OCI-LY3 (cell line): ENCODE data around the gene ITGA11.
"Not testable (repeated sequence)": the region's sequence is repeated elsewhere in the genome, so short reads cannot be mapped to it uniquely, and the experiment has no call there.

ENCODE experiments used
- H2AFZ ChIP-seq: fragments of 200-600, 300-600 bp; shearing (Covaris generic); 2 replicates; pipeline ENCODE4 v1.6.0; 2014; ENCODE audit warnings: antibody characterized with exemption, low read depth, low read length
- H3K27ac ChIP-seq: fragments of 200-600, 300-600 bp; sonication (generic); 2 replicates; pipeline ENCODE4 v1.5.1; 2014; ENCODE audit warnings: mild to moderate bottlenecking, low read length, moderate library complexity, mixed read lengths
- H3K27me3 ChIP-seq: fragments of 200-600, 300-600 bp; sonication (generic); 2 replicates; pipeline ENCODE4 v1.6.1; 2014; ENCODE audit warnings: low read depth, low read length, mixed read lengths
- H3K36me3 ChIP-seq: fragments of 200-600, 300-600 bp; sonication (generic); replicated peaks from 2 replicates; pipeline ENCODE3; 2014; ENCODE audit warnings: low read depth, low read length, mixed read lengths
- H3K4me1 ChIP-seq: fragments of 300-600, 200-600 bp; sonication (generic); 2 replicates; pipeline ENCODE4 v1.6.1; 2014; ENCODE audit warnings: low read length, mixed read lengths
- H3K4me2 ChIP-seq: fragments of 200-600, 300-600 bp; sonication (generic); 2 replicates; pipeline ENCODE4 v1.6.1; 2014; ENCODE audit warnings: low read length, mixed read lengths
- H3K4me3 ChIP-seq: fragments of 300-600, 200-600 bp; sonication (generic); 2 replicates; pipeline ENCODE4 v1.5.1; 2014; ENCODE audit warnings: antibody characterized with exemption, mild to moderate bottlenecking, low read length, moderate library complexity
- H3K79me2 ChIP-seq: fragments of 300-600, 200-600 bp; shearing (Covaris generic); 2 replicates; pipeline ENCODE4 v1.6.1; 2014; ENCODE audit warnings: mild to moderate bottlenecking, low read length, mixed read lengths
- H3K9ac ChIP-seq: fragments of 300-600, 200-600 bp; shearing (Covaris generic); 2 replicates; pipeline ENCODE4 v1.6.0; 2014; ENCODE audit warnings: mild to moderate bottlenecking, low read length, moderate library complexity
- H3K9me3 ChIP-seq: fragments of 200-600, 300-600 bp; shearing (Covaris generic); 2 replicates; pipeline ENCODE4 v1.6.1; 2014; ENCODE audit warnings: low read length, mixed read lengths; ENCODE audit not compliant: insufficient read depth
- H4K20me1 ChIP-seq: fragments of 200-600, 300-600 bp; sonication (generic); 2 replicates; pipeline ENCODE4 v1.6.1; 2016; ENCODE audit warnings: low read length, mixed read lengths; ENCODE audit not compliant: insufficient read depth
- CTCF ChIP-seq: fragments of 200-600, 300-600 bp; sonication (generic); IDR thresholded peaks from 2 replicates; pipeline ENCODE4 v1.5.1; 2014; ENCODE audit warnings: antibody characterized with exemption, low read length, low read depth
- EZH2phosphoT487 ChIP-seq: fragments of 200-600 bp; shearing (Covaris generic); IDR thresholded peaks from 2 replicates; pipeline ENCODE4 v1.6.1; 2018; ENCODE audit warnings: antibody characterized with exemption, mixed run types, low read depth

The ITGA11 gene

GRCh38 chr15:68425428-68426060, 6.4 kb downstream of the ITGA11 start:
- no peak overlapping the region for H2AFZ ChIP-seq
- H3K27me3 ChIP-seq: no peaks in the 10 kb centered on the region
- no peak overlapping the region for H3K4me2 ChIP-seq
- H3K4me3 ChIP-seq: no peak overlapping the region
- no peaks in the 10 kb centered on the region for H4K20me1 ChIP-seq
- H3K79me2 ChIP-seq: no peaks in the 10 kb centered on the region
- H3K9ac ChIP-seq: no peak overlapping the region
- no peak overlapping the region for H3K27ac ChIP-seq
- H3K36me3 ChIP-seq: no peaks in the 10 kb centered on the region
- H3K4me1 ChIP-seq: peaks cover 9% of the 10 kb centered on the region
- TF ChIP-seq CTCF (no peak), EZH2phosphoT487 (no peak)
- no peaks in the 10 kb centered on the region for H3K9me3 ChIP-seq

DNA sequence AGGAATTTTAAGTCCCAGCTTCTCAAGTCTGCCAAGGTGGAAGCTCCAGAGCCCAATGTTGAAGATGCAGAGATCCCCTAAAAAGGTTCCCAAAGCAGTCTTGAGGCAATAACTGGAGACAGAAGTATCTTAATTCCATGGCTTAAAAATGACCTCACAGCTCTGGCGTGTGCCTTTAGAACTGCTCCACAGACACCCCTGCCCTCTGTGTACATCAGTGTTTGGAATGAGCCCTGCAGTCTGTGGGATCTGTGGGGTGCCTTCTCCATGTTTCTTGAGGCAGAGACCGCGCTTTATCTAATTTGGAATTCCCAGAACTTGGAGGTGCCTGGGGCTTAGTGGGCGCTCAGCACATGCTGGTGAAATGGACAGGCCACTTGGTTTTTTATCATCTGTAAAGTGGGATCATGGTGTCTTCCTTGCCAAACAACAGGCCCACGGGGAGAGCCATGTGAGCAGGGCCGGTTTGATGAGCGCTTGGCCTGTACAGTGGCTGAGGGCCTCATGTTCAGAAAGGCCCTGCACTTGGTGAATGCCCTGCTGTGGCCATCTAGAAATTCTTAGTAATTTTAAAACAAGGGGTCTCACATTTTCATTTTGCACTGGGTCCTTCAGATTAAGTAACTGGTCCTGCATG, 7.1 kb downstream of the ITGA11 start:
- no peaks in the 10 kb centered on the region for H3K27me3 ChIP-seq
- H4K20me1 ChIP-seq: no peaks in the 10 kb centered on the region
- H3K36me3 ChIP-seq: no peaks in the 10 kb centered on the region
- H3K4me2 ChIP-seq: no peak overlapping the region
- no peaks in the 10 kb centered on the region for H3K9me3 ChIP-seq
- H3K4me3 ChIP-seq: no peak overlapping the region
- TF ChIP-seq CTCF (no peak), EZH2phosphoT487 (no peak)
- no peaks in the 10 kb centered on the region for H3K79me2 ChIP-seq
- H3K27ac ChIP-seq: no peak overlapping the region
- peaks cover 9% of the 10 kb centered on the region for H3K4me1 ChIP-seq
- no peak overlapping the region for H2AFZ ChIP-seq
- H3K9ac ChIP-seq: no peak overlapping the region

GRCh38 chr15:68423359-68424296, 8.3 kb downstream of the ITGA11 start:
- Histone ChIP-seq H4K20me1 (no peaks in the 10 kb centered on the region), H3K79me2 (no peaks in the 10 kb centered on the region), H3K4me2 (no peak overlapping the region), H3K9ac (no peak overlapping the region), H3K4me1 (peaks cover 9% of the 10 kb centered on the region), H3K9me3 (no peaks in the 10 kb centered on the region), H3K27me3 (no peaks in the 10 kb centered on the region), H2AFZ (no peak overlapping the region), H3K36me3 (no peaks in the 10 kb centered on the region), H3K27ac (no peak overlapping the region), H3K4me3 (no peak overlapping the region)
- no peak for TF ChIP-seq CTCF
- TF ChIP-seq EZH2phosphoT487: no peak

- not testable (repeated sequence) for H2AFZ ChIP-seq, H3K4me3 ChIP-seq, H3K4me1 ChIP-seq, H4K20me1 ChIP-seq, H3K36me3 ChIP-seq, H3K27me3 ChIP-seq, H3K4me2 ChIP-seq, H3K9ac ChIP-seq, H3K9me3 ChIP-seq, H3K27ac ChIP-seq, H3K79me2 ChIP-seq
Observed at GRCh38 chr15:68422403-68423145, 9.4 kb downstream of the ITGA11 start.
